HG03565 (cell line): ENCODE measurements around the gene TUBGCP6.
"Not testable (repeated sequence)": the region's sequence is repeated elsewhere in the genome, so short reads cannot be mapped to it uniquely, and the experiment has no call there.

Source experiments
- ATAC-seq: cut with Tn5 transposase; IDR thresholded peaks from one replicate; pipeline ENCODE4 v1.9.1; 2021; ENCODE audit warnings: mild to moderate bottlenecking, moderate library complexity; ENCODE audit not compliant: unreplicated experiment

The TUBGCP6 gene

GRCh38 chr22:50280708-50281383 lies 36.0 kb upstream of the TUBGCP6 start:
- ATAC-seq = no peak

DNA sequence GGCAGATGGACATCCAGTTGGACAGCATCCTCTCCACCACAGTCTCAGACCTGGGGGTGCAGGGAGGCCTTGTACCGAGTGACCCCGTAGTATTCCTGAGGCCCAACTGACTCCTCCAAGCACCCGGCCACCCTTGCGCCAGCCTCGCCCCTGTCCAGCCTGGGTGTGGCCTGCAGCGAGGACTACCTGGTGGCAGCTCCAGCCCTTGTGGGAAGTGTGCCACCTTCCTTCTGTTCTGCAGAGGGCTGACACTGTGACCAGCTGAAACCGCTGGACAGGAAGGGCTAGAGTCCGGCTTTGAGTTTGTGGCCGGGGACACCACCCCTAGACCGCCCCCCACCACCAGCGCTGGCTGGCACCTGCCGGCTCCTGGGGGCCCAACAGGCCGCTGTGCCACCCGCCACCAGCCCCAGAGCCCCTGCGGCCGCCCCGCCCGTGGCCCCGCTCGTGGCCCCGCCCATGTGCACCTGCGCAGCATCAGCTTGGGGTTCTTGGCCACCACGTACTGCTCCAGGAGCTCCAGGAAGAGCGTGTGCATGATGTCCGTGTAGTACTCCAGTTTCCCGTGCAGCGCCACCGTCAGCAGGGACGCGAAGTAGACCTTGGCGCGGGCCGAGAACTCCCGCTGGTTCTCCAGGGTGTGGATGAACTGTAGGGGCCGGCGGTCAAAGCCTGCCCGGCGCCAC lies 35.3 kb upstream of the TUBGCP6 start:
- no peak for ATAC-seq

GRCh38 chr22:50278956-50279619 lies 34.3 kb upstream of the TUBGCP6 start:
- ATAC-seq = no peak

DNA sequence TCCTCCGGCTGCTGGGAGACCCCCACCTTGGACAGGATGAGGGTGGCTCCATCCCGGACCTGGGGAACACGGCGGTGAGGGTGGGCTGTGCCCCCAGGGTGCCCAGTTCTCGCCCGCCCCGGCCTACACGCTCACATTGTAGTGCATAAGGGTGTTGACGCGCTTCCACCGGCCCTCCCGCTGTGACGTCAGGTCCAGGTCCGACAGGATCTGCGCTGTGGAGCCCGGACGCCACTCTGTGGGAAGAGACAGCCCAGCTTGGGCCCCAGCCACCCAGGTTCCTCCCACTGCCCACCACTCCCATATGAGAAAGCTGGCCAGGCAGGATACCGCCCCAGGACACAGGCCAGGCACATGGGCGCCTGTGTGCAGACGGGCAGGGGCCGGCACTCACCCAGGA lies 33.6 kb upstream of the TUBGCP6 start:
- ATAC-seq = no peak

- ATAC-seq = no peak
These were observed 32.9 kb upstream of the TUBGCP6 start for GRCh38 chr22:50277761-50278160.

GRCh38 chr22:50276143-50276542 lies 31.3 kb upstream of the TUBGCP6 start:
- peak; percentile 36 for ATAC-seq

DNA sequence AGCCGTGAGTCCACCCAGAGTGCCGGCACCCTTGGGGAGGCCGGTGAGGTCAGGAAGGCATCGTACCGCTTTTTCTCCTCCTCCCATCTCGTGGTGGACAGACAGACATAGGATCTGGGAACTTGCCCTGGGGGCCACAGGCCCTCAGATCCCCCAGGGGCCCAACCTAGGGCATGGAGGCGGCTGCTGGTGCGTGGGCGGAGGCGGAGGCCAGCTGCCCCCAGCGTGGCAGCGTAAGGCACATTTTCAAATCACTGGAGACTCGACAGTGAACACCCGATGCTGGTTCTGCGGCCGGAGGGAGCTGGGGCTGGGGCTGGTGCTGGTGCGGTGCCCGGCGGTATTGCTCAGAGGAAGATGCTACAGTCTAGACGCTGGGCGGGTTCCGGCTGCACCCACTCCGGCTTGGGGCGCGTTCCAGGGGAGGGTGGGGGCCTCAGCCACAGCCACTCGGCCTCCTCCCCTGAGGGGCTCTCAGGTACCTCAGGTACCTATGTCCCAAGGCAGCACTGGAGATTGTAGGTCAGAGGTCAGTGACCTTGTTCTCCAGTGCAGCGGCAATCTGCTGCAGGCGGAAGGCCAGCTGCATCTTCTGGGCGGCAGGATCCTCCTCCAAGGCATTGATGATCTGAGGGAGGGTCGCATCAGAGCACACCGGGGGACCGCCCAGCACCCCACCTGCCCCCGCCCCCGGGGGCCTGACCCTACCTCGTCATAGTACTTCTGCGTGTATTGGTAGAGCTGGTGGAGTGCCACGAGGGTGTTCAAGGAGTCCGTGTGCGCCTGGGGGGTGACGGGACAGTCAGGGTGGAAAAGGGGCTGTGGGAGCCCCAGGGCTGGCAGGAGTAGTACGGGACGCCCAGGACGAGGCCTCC lies 30.6 kb upstream of the TUBGCP6 start:
- no peak for ATAC-seq

DNA sequence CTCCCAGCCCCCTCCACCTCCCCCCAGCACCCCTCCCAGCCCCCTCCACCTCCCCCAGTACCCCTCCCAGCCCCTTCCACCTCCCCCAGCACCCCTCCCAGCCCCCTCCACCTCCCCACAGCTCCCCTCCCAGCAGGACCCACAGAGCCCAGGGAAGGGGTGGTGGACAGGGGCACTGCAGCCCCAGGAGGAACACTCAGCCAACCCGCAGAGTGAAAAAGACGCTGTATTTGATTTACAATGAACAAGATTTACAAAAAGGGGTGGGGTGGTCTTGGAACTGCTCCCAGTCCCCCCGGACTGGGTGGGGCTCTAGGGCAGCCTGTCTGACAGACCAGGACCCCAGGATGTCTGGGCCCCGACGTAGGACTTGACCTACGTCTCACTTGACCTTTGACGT lies 29.9 kb upstream of the TUBGCP6 start:
- no peak for ATAC-seq

DNA sequence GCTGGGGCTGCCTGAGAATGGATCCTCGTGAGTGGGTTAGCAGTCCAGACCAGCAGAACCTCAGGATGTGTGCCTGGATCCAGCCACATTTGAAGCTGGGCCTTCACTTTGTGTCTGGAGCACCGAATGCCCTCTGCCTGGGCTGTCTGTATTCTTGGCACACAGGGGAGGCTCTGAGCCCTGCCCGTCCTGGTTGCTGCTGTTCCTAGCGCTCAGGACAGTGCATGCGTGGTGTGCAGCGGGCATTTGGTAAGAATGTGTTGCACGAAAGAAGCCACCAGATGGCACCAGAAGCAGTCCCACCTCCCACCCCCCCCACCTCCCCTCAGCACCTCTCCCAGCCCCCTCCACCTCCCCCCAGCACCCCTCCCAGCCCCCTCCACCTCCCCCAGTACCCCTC lies 29.5 kb upstream of the TUBGCP6 start:
- no peak for ATAC-seq

GRCh38 chr22:50273781-50274180 lies 29.0 kb upstream of the TUBGCP6 start:
- not testable (repeated sequence) for ATAC-seq

DNA sequence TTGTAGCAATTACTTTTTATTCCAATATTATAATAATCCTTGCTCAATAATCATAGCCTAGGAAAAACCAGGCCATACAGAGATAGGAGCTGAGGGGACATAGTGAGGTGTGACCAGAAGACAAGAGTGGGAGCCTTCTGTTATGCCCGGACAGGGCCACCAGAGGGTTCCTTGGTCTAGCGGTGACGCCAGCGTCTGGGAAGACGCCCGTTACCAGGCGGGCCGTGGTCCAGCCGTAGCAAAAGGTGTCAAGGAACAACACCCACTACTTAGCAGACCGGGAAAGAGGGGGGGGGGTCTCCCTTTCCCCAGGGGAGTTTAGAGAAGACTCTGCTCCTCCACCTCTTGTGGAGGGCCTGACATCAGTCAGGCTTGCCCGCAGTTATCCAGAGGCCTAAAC lies 28.5 kb upstream of the TUBGCP6 start:
- not testable (repeated sequence) for ATAC-seq

DNA sequence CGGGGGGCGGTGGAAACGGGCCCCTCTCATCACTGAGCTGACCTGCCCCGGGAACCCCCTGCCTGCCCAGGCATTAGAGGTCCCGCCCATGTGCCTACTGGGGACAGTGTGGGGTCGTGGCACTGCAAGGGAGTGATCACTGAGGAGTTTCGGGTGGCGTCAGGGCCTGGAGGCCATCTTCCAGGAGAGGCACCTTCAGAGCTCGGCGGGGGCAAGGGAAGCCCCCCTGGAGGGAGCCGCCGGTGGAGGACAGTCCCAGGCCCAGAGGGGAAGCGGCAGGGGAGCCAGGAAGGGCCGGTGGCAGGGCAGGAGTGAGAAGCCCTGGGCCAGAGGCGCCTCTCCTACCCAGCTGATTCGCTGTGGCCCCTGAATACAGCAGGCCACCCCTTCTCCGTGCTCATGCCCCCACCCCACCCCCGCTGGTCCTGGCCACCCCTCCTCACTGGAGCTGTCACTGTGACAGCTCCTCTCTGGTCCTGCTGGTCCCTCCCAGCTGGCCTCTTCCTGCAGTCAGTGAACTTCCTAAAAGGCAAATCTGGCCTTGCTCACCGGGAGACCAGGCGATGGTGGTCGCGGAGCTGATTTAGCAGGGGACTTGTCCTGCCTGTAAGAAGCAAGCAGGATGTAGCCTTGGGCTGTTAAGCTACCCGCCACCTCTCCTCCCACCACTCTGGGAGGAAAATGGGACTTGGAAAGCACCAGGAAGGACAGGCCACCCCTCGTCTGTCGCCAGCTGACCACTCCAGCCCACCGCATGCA lies 27.4 kb upstream of the TUBGCP6 start:
- no peak for ATAC-seq

GRCh38 chr22:50271519-50271970 lies 26.7 kb upstream of the TUBGCP6 start:
- ATAC-seq = no peak

DNA sequence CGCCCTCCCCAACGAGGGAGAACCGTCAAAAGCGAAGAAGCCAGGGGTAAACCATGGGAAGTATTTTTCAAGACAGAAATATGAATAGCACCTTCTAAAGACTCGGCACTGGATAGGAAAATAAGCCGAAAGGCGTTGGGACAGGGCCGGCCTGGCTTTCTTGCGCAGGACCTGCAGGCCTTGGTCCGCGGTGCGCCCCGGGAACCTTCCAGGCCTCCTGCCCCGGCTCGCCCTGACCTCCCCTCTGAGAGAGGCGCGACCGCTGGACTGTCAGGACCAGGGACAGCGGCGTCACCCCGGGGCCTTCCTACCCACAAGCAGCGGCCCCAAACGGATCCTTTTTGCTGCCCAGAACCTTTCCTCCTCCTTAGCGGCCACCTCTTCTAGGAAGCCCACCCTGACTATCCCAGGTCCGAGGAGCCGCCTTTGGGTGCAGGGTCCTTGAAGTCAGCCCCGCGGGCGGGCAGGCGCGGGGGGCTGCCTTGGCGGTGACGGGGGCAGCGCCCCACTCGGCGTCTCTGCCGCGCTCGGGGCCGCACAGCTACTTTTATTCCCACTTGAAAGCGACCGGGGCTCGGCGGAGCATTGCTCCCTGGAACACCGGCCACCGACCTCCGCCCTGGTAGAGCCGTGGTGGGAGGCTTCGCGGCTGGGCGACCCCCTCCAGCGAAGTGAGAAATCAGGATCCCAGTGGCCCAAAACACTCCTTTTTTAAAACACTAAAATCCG lies 26.0 kb upstream of the TUBGCP6 start:
- no peak for ATAC-seq

- no peak for ATAC-seq
These were observed 25.3 kb upstream of the TUBGCP6 start, which contains the start of gene MAPK11 for GRCh38 chr22:50269970-50270665. MAPK11 (minus strand) TSS chr22:50270380; CDS start chr22:50270292, 88 bp downstream.

DNA sequence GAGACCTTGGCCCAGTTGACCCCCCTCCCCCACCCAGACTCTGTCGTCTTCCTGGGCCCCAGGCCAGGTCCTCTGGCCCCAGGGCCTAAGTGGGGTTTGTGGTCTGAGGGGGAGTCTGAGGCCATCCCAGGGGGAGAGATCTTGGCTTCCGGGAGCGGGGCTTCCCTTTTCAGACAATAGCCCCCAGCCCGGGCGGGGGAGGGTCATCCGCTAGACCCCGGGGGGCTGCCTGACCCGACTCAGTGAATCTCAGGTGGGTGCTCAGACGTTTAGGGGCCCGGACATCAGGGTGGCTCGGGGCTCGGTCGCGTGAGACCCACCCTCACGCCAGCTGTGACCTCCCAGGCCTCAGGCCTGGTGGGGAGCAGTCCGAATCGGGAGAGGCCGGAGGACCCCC lies 24.7 kb upstream of the TUBGCP6 start:
- ATAC-seq = no peak

DNA sequence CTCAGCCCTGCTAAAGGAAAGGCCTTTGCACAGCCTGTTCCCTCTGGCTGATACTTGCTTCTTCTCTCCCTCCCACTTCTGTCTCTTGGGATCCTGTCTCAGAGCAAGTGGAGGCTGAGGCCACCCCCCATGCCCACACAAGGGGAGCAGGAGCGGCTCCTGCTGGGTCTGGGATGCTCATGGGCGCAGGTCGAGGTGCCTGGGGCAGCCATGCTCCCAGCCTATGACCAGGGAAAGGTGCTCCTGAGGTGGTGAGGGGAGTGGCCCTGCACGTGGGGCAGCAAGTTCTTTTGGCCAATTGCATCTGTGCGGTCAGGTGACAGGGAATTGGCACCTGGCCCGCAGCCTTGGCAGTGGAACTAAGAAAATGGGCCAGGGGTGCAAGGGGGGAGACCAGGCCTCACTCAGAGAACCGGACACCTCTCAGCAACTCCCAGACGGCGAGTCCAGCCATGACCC lies 23.9 kb upstream of the TUBGCP6 start:
- no peak for ATAC-seq

GRCh38 chr22:50267591-50268390 lies 23.0 kb upstream of the TUBGCP6 start:
- ATAC-seq = no peak
